GM19351 (cell line): ENCODE data around the gene ZSCAN18.

Experiments
- ATAC-seq: cut with Tn5 transposase; IDR thresholded peaks from one replicate; pipeline ENCODE4 v1.9.1; 2021; ENCODE audit warnings: mild to moderate bottlenecking, moderate library complexity; ENCODE audit not compliant: unreplicated experiment

ZSCAN18 gene

GRCh38 chr19:58045411-58046050, 52.5 kb downstream of the ZSCAN18 start:
- no peak for ATAC-seq

GRCh38 chr19:58044886-58045285, 53.1 kb downstream of the ZSCAN18 start:
- no peak for ATAC-seq

GRCh38 chr19:58044391-58044790, 53.6 kb downstream of the ZSCAN18 start:
- no peak for ATAC-seq

- no peak for ATAC-seq
Observed at GRCh38 chr19:58042495-58043340, 55.3 kb downstream of the ZSCAN18 start.

- ATAC-seq = no peak
Observed at GRCh38 chr19:58040751-58041525, 57.1 kb downstream of the ZSCAN18 start.

- ATAC-seq = no peak
Observed at GRCh38 chr19:58038688-58039204, 59.3 kb downstream of the ZSCAN18 start.

GRCh38 chr19:58037927-58038687, 59.9 kb downstream of the ZSCAN18 start:
- no peak for ATAC-seq

GRCh38 chr19:58035863-58036262, 62.2 kb downstream of the ZSCAN18 start:
- no peak for ATAC-seq

- ATAC-seq = no peak
Observed at GRCh38 chr19:58034477-58034793, 63.6 kb downstream of the ZSCAN18 start.
